GM12875 (cell line): ENCODE data around the gene MEOX2.

Experiments
- H3K4me3 ChIP-seq: one replicate; pipeline ENCODE4 v1.5.1; 2011; ENCODE audit warnings: low read depth, low read length, control low read depth
- CTCF ChIP-seq: IDR thresholded peaks from 2 replicates; pipeline ENCODE4 v1.5.1; 2011; ENCODE audit warnings: low read depth, mild to moderate bottlenecking, control low read depth, inconsistent platforms, low read length, moderate library complexity, borderline replicate concordance; ENCODE audit not compliant: insufficient read depth

Gene MEOX2

GRCh38 chr7:15584575-15584974, 101.9 kb downstream of the MEOX2 start:
- no peak overlapping the region for H3K4me3 ChIP-seq
- TF ChIP-seq CTCF: no peak

- no peak for TF ChIP-seq CTCF
Observed at GRCh38 chr7:15582773-15583172, 103.7 kb downstream of the MEOX2 start.

GRCh38 chr7:15581352-15581951, 105.0 kb downstream of the MEOX2 start:
- no peak for TF ChIP-seq CTCF

More at GRCh38 chr7:15582773-15583172, 103.7 kb downstream of the MEOX2 start:
- no peak overlapping the region for H3K4me3 ChIP-seq

GRCh38 chr7:15580604-15581351, 105.7 kb downstream of the MEOX2 start:
- TF ChIP-seq CTCF: no peak
- no peak overlapping the region for H3K4me3 ChIP-seq

More at GRCh38 chr7:15581352-15581951, 105.0 kb downstream of the MEOX2 start:
- no peak overlapping the region for H3K4me3 ChIP-seq

- no peak for TF ChIP-seq CTCF
- no peak overlapping the region for H3K4me3 ChIP-seq
Observed at GRCh38 chr7:15577600-15577999, 108.9 kb downstream of the MEOX2 start.

GRCh38 chr7:15571301-15571878, 115.1 kb downstream of the MEOX2 start:
- H3K4me3 ChIP-seq: no peak overlapping the region
- TF ChIP-seq CTCF: no peak
